ENCODE data around the gene ITIH5. TPM values are rescaled to one million over a fixed set of nuclear protein-coding genes. Genes with fewer than 3 reads are reported as not detected.

ITIH5 gene
- total and polyA plus RNA-seq, 2 of the 13 experiments (the other 11 are each of a cell fraction or from before 2014, with no cell fraction given), result 4.7 to 8.9 TPM

DNA sequence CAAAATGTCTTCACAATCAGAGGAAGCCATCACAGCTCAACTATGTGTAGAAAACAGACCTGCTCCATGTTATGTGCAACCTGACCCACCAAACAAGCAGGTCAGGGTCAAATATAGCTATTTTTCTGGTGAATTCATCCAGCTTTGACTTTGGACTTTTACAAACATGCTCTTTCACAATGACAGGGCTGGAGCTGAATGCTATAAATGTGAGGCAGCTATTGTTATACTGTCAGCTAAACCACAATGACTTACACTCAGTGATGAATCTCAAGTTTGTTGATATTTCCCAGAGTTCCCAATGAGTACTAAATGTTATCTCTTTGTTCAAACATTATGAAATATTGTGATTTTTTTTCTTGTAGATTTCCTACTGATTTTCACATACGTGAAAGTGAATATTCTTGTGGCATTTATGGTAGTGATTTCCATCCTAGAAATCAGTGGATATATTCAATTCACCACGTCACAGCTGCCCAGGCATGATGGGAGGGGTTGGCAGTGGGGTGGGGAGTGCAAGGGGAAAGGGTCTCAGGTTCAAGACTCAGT is 33.9 kb upstream of the ITIH5 start (continued):
- TF ChIP-seq, protein P1, sequence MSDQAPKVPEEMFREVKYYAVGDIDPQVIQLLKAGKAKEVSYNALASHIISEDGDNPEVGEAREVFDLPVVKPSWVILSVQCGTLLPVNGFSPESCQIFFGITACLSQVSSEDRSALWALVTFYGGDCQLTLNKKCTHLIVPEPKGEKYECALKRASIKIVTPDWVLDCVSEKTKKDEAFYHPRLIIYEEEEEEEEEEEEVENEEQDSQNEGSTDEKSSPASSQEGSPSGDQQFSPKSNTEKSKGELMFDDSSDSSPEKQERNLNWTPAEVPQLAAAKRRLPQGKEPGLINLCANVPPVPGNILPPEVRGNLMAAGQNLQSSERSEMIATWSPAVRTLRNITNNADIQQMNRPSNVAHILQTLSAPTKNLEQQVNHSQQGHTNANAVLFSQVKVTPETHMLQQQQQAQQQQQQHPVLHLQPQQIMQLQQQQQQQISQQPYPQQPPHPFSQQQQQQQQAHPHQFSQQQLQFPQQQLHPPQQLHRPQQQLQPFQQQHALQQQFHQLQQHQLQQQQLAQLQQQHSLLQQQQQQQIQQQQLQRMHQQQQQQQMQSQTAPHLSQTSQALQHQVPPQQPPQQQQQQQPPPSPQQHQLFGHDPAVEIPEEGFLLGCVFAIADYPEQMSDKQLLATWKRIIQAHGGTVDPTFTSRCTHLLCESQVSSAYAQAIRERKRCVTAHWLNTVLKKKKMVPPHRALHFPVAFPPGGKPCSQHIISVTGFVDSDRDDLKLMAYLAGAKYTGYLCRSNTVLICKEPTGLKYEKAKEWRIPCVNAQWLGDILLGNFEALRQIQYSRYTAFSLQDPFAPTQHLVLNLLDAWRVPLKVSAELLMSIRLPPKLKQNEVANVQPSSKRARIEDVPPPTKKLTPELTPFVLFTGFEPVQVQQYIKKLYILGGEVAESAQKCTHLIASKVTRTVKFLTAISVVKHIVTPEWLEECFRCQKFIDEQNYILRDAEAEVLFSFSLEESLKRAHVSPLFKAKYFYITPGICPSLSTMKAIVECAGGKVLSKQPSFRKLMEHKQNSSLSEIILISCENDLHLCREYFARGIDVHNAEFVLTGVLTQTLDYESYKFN (CRISPR knock-in tag; conservative IDR thresholded peaks at IDR 0.05), result peak; percentile 97
- TF ChIP-seq MIER2 (CRISPR knock-in tag; IDR thresholded peaks at IDR 0.05) (0 out of 2 replicates have a peak, but pooled peaks have one; percentile 46), RFX1 (IDR thresholded peaks at IDR 0.05) (no peak), TBP (CRISPR knock-in tag; IDR thresholded peaks at IDR 0.05) (no peak), ZNF230 (CRISPR knock-in tag; IDR thresholded peaks at IDR 0.05) (no peak), BHLHE40 (IDR thresholded peaks at IDR 0.05; ENCODE audit: low read length) (no peak), ZNF333 (CRISPR knock-in tag; IDR thresholded peaks at IDR 0.05; ENCODE audit: borderline replicate concordance) (no peak), ZNF282 (IDR thresholded peaks at IDR 0.05; ENCODE audit: partially characterized antibody) (no peak), BRCA1 (CRISPR knock-in tag; IDR thresholded peaks at IDR 0.05) (no peak), REST (IDR thresholded peaks at IDR 0.05; ENCODE audit: borderline replicate concordance in 1 of 2, low read depth in 1 of 2, low read length in 2 of 2) (peak in 1 of 2 experiments; percentile 60; a peak in 1 of 4 replicates), MBD4 (IDR thresholded peaks at IDR 0.05; ENCODE audit: borderline replicate concordance, low read length) (no peak; the same call in 1 of the 2 replicates), NR0B2 (CRISPR knock-in tag; IDR thresholded peaks at IDR 0.05) (no peak), REXO4 (CRISPR knock-in tag; IDR thresholded peaks at IDR 0.05; ENCODE audit: borderline replicate concordance) (no peak), HCFC1 (IDR thresholded peaks at IDR 0.05; ENCODE audit: low read depth, low read length) (no peak)
- TF ChIP-seq, protein P2, sequence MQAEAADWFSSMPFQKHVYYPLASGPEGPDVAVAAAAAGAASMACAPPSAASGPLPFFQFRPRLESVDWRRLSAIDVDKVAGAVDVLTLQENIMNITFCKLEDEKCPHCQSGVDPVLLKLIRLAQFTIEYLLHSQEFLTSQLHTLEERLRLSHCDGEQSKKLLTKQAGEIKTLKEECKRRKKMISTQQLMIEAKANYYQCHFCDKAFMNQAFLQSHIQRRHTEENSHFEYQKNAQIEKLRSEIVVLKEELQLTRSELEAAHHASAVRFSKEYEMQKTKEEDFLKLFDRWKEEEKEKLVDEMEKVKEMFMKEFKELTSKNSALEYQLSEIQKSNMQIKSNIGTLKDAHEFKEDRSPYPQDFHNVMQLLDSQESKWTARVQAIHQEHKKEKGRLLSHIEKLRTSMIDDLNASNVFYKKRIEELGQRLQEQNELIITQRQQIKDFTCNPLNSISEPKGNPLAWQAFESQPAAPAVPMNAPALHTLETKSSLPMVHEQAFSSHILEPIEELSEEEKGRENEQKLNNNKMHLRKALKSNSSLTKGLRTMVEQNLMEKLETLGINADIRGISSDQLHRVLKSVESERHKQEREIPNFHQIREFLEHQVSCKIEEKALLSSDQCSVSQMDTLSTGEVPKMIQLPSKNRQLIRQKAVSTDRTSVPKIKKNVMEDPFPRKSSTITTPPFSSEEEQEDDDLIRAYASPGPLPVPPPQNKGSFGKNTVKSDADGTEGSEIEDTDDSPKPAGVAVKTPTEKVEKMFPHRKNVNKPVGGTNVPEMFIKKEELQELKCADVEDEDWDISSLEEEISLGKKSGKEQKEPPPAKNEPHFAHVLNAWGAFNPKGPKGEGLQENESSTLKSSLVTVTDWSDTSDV (CRISPR knock-in tag; IDR thresholded peaks at IDR 0.05), result no peak
- TF ChIP-seq, protein P3, sequence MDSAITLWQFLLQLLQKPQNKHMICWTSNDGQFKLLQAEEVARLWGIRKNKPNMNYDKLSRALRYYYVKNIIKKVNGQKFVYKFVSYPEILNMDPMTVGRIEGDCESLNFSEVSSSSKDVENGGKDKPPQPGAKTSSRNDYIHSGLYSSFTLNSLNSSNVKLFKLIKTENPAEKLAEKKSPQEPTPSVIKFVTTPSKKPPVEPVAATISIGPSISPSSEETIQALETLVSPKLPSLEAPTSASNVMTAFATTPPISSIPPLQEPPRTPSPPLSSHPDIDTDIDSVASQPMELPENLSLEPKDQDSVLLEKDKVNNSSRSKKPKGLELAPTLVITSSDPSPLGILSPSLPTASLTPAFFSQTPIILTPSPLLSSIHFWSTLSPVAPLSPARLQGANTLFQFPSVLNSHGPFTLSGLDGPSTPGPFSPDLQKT (CRISPR knock-in tag; IDR thresholded peaks at IDR 0.05; ENCODE audit: borderline replicate concordance), result no peak
